HG03064 (cell line): ENCODE results near the gene ZNF324.

Experiments used
- ATAC-seq: cut with Tn5 transposase; IDR thresholded peaks from one replicate; pipeline ENCODE4 v1.9.1; 2021; ENCODE audit warnings: low read depth; ENCODE audit not compliant: unreplicated experiment

Gene ZNF324

DNA sequence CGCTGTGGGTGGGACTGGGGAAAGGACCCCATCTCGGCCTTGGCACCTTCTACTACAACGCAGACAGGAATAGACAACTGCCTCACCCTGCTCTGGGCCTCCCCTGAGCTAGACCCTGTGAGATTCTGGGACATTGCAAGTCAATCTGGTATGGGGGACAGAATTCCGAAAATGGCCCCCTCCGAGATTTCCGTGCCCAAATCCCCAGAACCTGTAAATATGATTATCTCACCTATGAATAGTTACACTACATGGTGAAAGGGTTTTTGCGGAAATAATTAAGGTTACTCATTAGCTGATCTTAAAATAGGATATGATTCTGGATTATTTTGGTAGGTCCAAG lies 53.3 kb downstream of the ZNF324 start:
- ATAC-seq = no peak

DNA sequence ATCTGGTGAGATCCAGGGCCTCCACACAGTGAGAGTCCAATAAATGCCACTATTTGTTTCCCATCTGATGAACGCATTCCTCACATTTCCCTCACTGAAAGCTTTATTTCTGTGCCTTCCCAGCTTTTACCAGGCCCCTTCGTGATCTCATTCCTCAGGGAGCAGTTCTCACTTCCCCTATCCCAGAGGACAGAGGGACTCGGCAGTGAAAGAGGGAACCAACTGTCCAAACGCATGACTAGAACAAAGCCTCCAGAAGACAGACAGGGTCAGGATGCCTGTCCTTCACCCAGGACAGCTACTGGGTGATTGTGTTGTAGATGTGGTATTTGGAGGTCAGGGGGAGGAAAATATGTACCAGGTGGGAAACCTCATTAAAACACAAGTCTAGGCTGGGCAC lies 54.8 kb downstream of the ZNF324 start:
- ATAC-seq = no peak

DNA sequence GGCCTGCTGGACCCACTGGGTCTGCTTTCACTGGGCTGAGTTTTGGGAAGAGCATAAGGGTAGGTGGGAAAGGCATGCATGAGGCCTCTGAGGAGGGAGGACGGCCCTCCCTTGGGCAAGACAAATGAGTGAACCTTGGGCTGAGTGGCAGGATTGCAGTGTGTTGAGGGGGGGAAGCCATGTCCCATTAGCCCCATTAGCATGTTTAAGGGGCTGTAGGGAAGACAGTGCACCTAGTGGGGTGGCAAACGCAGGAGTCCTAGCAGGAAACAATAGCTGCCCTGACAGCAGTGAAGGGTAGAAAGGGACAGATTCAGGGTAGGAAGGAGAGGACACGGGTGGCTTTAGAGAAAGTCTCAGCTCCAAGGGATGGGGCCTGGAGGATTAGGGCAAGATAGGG lies 55.8 kb downstream of the ZNF324 start:
- ATAC-seq = no peak
